Endothelial cell of umbilical vein (primary cell): ENCODE results near the gene TMEM175. TPM values are rescaled to one million over a fixed set of nuclear protein-coding genes. Genes with fewer than 3 reads are reported as not detected.

Experiments used
- BruUV-seq: library from RNA; stranded (reverse); fragments of 400-500 nt; replicated peaks from 2 replicates; lab custom pipeline; 2021; lab: Mats Ljungman, UMichigan
- CTCF ChIA-PET: fragments of 300-600, 350-600 bp; sonication (Branson Sonifier 250); formaldehyde crosslinking; loops from one replicate; lab custom pipeline; 2021; ENCODE audit warnings: antibody characterized with exemption, inconsistent platforms; lab: Charles Lee
- POLR2A ChIA-PET: fragments of 300-600, 350-600 bp; sonication (Branson Sonifier 250); formaldehyde crosslinking; loops from one replicate; lab custom pipeline; 2021; ENCODE audit warnings: antibody characterized with exemption, inconsistent platforms; lab: Charles Lee
- DNase-seq: peaks from one replicate; pipeline ENCODE4 v3.0.0-alpha.2; 2011; ENCODE audit warnings: low read depth, low spot score
- FAIRE-seq: peaks from 2 replicates; lab custom pipeline; 2011; peaks lifted over from hg19 to GRCh38; lab: Jason Lieb, UNC
- H2AFZ ChIP-seq: 2 replicates; pipeline ENCODE4 v1.6.0; 2012; ENCODE audit warnings: low read depth, low read length, control low read depth, inconsistent platforms
- H3K27ac ChIP-seq: 2 replicates; pipeline ENCODE4 v1.5.1; 2011; ENCODE audit warnings: low read depth, mild to moderate bottlenecking, control low read depth, low read length, moderate library complexity; ENCODE audit not compliant: insufficient read depth
- H3K27me3 ChIP-seq, 2 experiments: 2 replicates each; pipeline versions ENCODE4 v1.6.0 to v1.6.1; 2011; ENCODE audit warnings: low read length in 2 of 2, mixed read lengths in 1 of 2; ENCODE audit not compliant: control insufficient read depth in 2 of 2, insufficient read depth in 2 of 2
- H3K36me3 ChIP-seq, 2 experiments: 2 replicates in 1 of 2; 3 replicates in 1 of 2; pipeline ENCODE4 v1.5.1; 2011; ENCODE audit warnings: low read length in 2 of 2, mild to moderate bottlenecking in 1 of 2, moderate library complexity in 1 of 2; ENCODE audit not compliant: control insufficient read depth in 2 of 2, insufficient read depth in 2 of 2; ENCODE audit errors: extremely low read depth in 1 of 2
- H3K4me1 ChIP-seq: 3 replicates; pipeline ENCODE4 v1.5.1; 2011; ENCODE audit warnings: mild to moderate bottlenecking, low read length; ENCODE audit not compliant: control insufficient read depth, insufficient read depth; ENCODE audit errors: extremely low read depth
- H3K4me2 ChIP-seq: 2 replicates; pipeline ENCODE4 v1.6.1; 2011; ENCODE audit warnings: low read length, control low read depth, mixed read lengths; ENCODE audit not compliant: insufficient read depth
- H3K4me3 ChIP-seq, 3 experiments: fragments of 200-600 bp in 1 of 3; sonication (generic), shearing (Covaris generic) in 1 of 3; replicated peaks in 1 of 3; 2 replicates each; pipeline ENCODE4 v1.5.1; 2011 to 2016; ENCODE audit warnings: control low read depth in 3 of 3, low read length in 3 of 3, mild to moderate bottlenecking in 2 of 3, inconsistent platforms in 1 of 3, low read depth in 1 of 3, moderate library complexity in 1 of 3; ENCODE audit not compliant: insufficient read depth in 1 of 3
- H3K79me2 ChIP-seq: 2 replicates; pipeline ENCODE4 v1.6.0; 2012; ENCODE audit warnings: low read length, inconsistent platforms; ENCODE audit not compliant: control insufficient read depth, insufficient read depth
- H3K9ac ChIP-seq: replicated peaks from 2 replicates; pipeline ENCODE3; 2011; ENCODE audit warnings: low read length, control low read depth; ENCODE audit not compliant: insufficient read depth; ENCODE audit errors: extremely low read depth
- H3K9me1 ChIP-seq: replicated peaks from 3 replicates; pipeline ENCODE4 v1.6.0; 2011; ENCODE audit warnings: mild to moderate bottlenecking, low read length; ENCODE audit not compliant: control insufficient read depth, insufficient read depth; ENCODE audit errors: extremely low read depth
- H3K9me3 ChIP-seq: replicated peaks from 2 replicates; pipeline ENCODE4 v1.5.1; 2012; ENCODE audit warnings: low read length, inconsistent platforms; ENCODE audit not compliant: control insufficient read depth, insufficient read depth
- H4K20me1 ChIP-seq: replicated peaks from 2 replicates; pipeline ENCODE3; 2011; ENCODE audit warnings: mild to moderate bottlenecking, low read length; ENCODE audit not compliant: control insufficient read depth, insufficient read depth; ENCODE audit errors: extremely low read depth
- EZH2 ChIP-seq: IDR thresholded peaks from 2 replicates; pipeline ENCODE4 v1.6.1; 2012; ENCODE audit warnings: borderline replicate concordance, low read depth, mild to moderate bottlenecking, moderate library complexity, low read length, inconsistent platforms; ENCODE audit not compliant: severe bottlenecking
- FOS ChIP-seq: IDR thresholded peaks from 2 replicates; pipeline ENCODE4 v1.6.1; 2011; ENCODE audit warnings: mild to moderate bottlenecking, low read length, moderate library complexity, borderline replicate concordance; ENCODE audit not compliant: insufficient read depth
- GATA2 ChIP-seq: IDR thresholded peaks from 2 replicates; pipeline ENCODE4 v1.7.0; 2011; ENCODE audit warnings: low read depth, mild to moderate bottlenecking, moderate library complexity, mixed read lengths, low read length; ENCODE audit not compliant: insufficient read length, insufficient read depth
- JUN ChIP-seq: IDR thresholded peaks from 2 replicates; pipeline ENCODE4 v1.6.1; 2011; ENCODE audit warnings: borderline replicate concordance, low read depth; ENCODE audit not compliant: insufficient read length, insufficient read depth
- MYC ChIP-seq: IDR thresholded peaks from one replicate; pipeline ENCODE4 v1.6.1; 2011; ENCODE audit warnings: mild to moderate bottlenecking, low read depth, low read length
- POLR2A ChIP-seq: IDR thresholded peaks from 2 replicates; pipeline ENCODE4 v1.6.1; 2012; ENCODE audit warnings: low read depth, mild to moderate bottlenecking, control low read depth, low read length
- POLR2AphosphoS5 ChIP-seq: IDR thresholded peaks from 2 replicates; pipeline ENCODE4 v1.6.1; 2012; ENCODE audit warnings: low read depth, mild to moderate bottlenecking, control low read depth, low read length, moderate library complexity; ENCODE audit not compliant: insufficient read depth
- dilution Hi-C: fragments of 300-500 bp; cut with MboI; formaldehyde crosslinking; loops from one replicate; pipeline ENCODE4 v1.15.0; 2019; ENCODE audit warnings: low sequenced_read_pairs; ENCODE audit not compliant: extremely low pct_ligation_motif_present
- intact Hi-C: fragments of 100-400 bp; cut with micrococcal nuclease; formaldehyde crosslinking; loops from one replicate; pipeline ENCODE4 v1.10.0; 2022
- polyA plus RNA-seq, 4 experiments: library from polyadenylated mRNA; depleted of rRNA in 3 of 4; stranded (reverse) in 3 of 4; unstranded in 1 of 4; fragments of >200 nt; gene quantifications; 2 replicates each; pipeline versions ENCODE4 v1.2.1 to v1.2.3, GENCODE V29; 2011 to 2012; ENCODE audit warnings: missing spikeins in 1 of 4
- total RNA-seq: library from RNA; stranded (reverse); gene quantifications from 2 replicates; pipeline ENCODE4 v1.2.3, GENCODE V29; 2021
- TF ChIP-seq, protein P1 (sequence below), 2 donors: IDR thresholded peaks; 1 replicate in 1 of 2; 2 replicates in 1 of 2; pipeline ENCODE4 v1.5.1; 2011; ENCODE audit warnings: low read length in 2 of 2, mild to moderate bottlenecking in 2 of 2, moderate library complexity in 2 of 2, control low read depth in 1 of 2, inconsistent platforms in 1 of 2, low read depth in 1 of 2; ENCODE audit not compliant: insufficient read depth in 1 of 2; ENCODE audit errors: extremely low read depth in 1 of 2
- TF ChIP-seq, protein P2 (sequence below): IDR thresholded peaks from 2 replicates; pipeline ENCODE4 v1.6.1; 2011; ENCODE audit not compliant: insufficient read depth, insufficient read length

TMEM175 gene
- total and polyA plus RNA-seq, 2 donors (not counting 3 experiments of a cell fraction or from before 2014, with no cell fraction given) = 21.9 to 80.1 TPM

DNA sequence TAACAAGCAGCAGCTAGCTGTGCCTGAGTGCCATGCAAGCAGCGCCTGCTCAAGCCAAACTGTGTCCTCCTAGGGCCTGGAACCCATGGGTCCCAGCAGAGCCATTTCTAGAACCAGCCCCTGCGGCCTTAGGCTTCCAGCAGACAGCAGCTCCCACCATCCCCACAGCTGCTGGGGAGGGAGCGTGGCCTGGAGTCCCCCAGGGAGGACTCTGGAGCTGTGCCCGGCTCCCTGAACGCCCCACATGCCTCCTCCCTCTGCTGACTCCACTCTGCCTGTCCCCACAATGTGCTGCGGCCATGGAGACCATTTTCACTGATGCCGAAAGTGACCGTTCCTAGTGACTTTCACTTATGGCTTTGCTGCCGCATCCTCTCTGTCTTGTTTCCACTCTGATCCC, 46.0 kb upstream of the TMEM175 start:
- Histone ChIP-seq H3K4me2 (no peak overlapping the region), H3K9ac (no peak overlapping the region), H3K9me3 (no peaks in the 10 kb centered on the region), H3K36me3 (peaks cover 4 to 43% of the 10 kb centered on the region in 2 experiments), H3K27ac (no peak overlapping the region), H3K4me1 (no peaks in the 10 kb centered on the region), H3K4me3 (no peak overlapping the region), H2AFZ (no peak overlapping the region), H3K27me3 (no peaks in the 10 kb centered on the region), H3K9me1 (no peaks in the 10 kb centered on the region), H3K79me2 (no peaks in the 10 kb centered on the region), H4K20me1 (no peaks in the 10 kb centered on the region)
- ChIA-PET POLR2A (no interaction called here), CTCF (no interaction called here)
- dilution Hi-C loops = no loop called here
- DNase-seq = no peak
- TF ChIP-seq, protein P1, sequence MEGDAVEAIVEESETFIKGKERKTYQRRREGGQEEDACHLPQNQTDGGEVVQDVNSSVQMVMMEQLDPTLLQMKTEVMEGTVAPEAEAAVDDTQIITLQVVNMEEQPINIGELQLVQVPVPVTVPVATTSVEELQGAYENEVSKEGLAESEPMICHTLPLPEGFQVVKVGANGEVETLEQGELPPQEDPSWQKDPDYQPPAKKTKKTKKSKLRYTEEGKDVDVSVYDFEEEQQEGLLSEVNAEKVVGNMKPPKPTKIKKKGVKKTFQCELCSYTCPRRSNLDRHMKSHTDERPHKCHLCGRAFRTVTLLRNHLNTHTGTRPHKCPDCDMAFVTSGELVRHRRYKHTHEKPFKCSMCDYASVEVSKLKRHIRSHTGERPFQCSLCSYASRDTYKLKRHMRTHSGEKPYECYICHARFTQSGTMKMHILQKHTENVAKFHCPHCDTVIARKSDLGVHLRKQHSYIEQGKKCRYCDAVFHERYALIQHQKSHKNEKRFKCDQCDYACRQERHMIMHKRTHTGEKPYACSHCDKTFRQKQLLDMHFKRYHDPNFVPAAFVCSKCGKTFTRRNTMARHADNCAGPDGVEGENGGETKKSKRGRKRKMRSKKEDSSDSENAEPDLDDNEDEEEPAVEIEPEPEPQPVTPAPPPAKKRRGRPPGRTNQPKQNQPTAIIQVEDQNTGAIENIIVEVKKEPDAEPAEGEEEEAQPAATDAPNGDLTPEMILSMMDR (IDR thresholded peaks at IDR 0.05; ENCODE audit: extremely low read depth in 1 of 2, insufficient read depth in 1 of 2, low read depth in 1 of 2, low read length in 2 of 2) = no peak
- no peak for TF ChIP-seq FOS
- TF ChIP-seq EZH2 = no peak
- TF ChIP-seq GATA2 = no peak
- no peak for TF ChIP-seq JUN
- no peak for TF ChIP-seq MYC
- TF ChIP-seq POLR2A = no peak
- no peak for TF ChIP-seq POLR2AphosphoS5
- TF ChIP-seq, protein P2, sequence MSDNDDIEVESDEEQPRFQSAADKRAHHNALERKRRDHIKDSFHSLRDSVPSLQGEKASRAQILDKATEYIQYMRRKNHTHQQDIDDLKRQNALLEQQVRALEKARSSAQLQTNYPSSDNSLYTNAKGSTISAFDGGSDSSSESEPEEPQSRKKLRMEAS = no peak
- no peak for FAIRE-seq
- no TSS peak for BruUV-seq
- intact Hi-C loops = no loop called here
